T-helper 2 cell treated with Interferon-gamma antibody and Interleukin-4, amounts not matched to agents 5 μg/mL and 100 μg/mL, for 36 hours (primary cell): ENCODE data around the gene GPC6.

Experiments used
- DNase-seq: peaks from one replicate; pipeline ENCODE4 v3.0.0; 2021; ENCODE audit warnings: low spot score
- H3K27ac Mint-ChIP-seq: one replicate; pipeline ENCODE4 v1.8.0; 2021; ENCODE audit warnings: mild to moderate bottlenecking, mixed read lengths
- H3K27me3 Mint-ChIP-seq: one replicate; pipeline ENCODE4 v1.8.0; 2021; ENCODE audit warnings: low read depth, mixed read lengths
- H3K36me3 Mint-ChIP-seq: one replicate; pipeline ENCODE4 v1.8.0; 2021; ENCODE audit warnings: low read depth, mixed read lengths
- H3K4me1 Mint-ChIP-seq: one replicate; pipeline ENCODE4 v1.8.0; 2021; ENCODE audit warnings: low read depth, mixed read lengths
- H3K4me3 Mint-ChIP-seq: one replicate; pipeline ENCODE4 v1.8.0; 2022; ENCODE audit warnings: mild to moderate bottlenecking, moderate library complexity, mixed read lengths
- H3K9me3 Mint-ChIP-seq: one replicate; pipeline ENCODE4 v1.8.0; 2021; ENCODE audit warnings: mixed read lengths

GPC6 gene

GRCh38 chr13:93834051-93834450, 607.4 kb downstream of the GPC6 start:
- no peak overlapping the region for H3K27ac Mint-ChIP-seq
- no peaks in the 10 kb centered on the region for H3K36me3 Mint-ChIP-seq
- no peaks in the 10 kb centered on the region for H3K27me3 Mint-ChIP-seq
- no peaks in the 10 kb centered on the region for H3K9me3 Mint-ChIP-seq
- no peak for DNase-seq
- no peak overlapping the region for H3K4me3 Mint-ChIP-seq
- H3K4me1 Mint-ChIP-seq: no peaks in the 10 kb centered on the region

GRCh38 chr13:93843082-93843481, 616.5 kb downstream of the GPC6 start:
- Mint-ChIP-seq H3K4me3 (no peak overlapping the region), H3K9me3 (no peaks in the 10 kb centered on the region), H3K4me1 (no peaks in the 10 kb centered on the region), H3K27ac (no peak overlapping the region), H3K27me3 (no peaks in the 10 kb centered on the region), H3K36me3 (no peaks in the 10 kb centered on the region)
- DNase-seq: no peak

- H3K4me1 Mint-ChIP-seq: no peaks in the 10 kb centered on the region
- no peaks in the 10 kb centered on the region for H3K9me3 Mint-ChIP-seq
- DNase-seq: no peak
- no peak overlapping the region for H3K4me3 Mint-ChIP-seq
- H3K27me3 Mint-ChIP-seq: no peaks in the 10 kb centered on the region
- no peaks in the 10 kb centered on the region for H3K36me3 Mint-ChIP-seq
- no peak overlapping the region for H3K27ac Mint-ChIP-seq
Measured at GRCh38 chr13:93847162-93847561, 620.6 kb downstream of the GPC6 start.

GRCh38 chr13:93848247-93848646, 621.6 kb downstream of the GPC6 start:
- Mint-ChIP-seq H3K36me3 (no peaks in the 10 kb centered on the region), H3K9me3 (no peaks in the 10 kb centered on the region), H3K27me3 (no peaks in the 10 kb centered on the region), H3K4me3 (no peak overlapping the region), H3K27ac (no peak overlapping the region), H3K4me1 (no peaks in the 10 kb centered on the region)
- no peak for DNase-seq

- Mint-ChIP-seq H3K4me1 (no peaks in the 10 kb centered on the region), H3K9me3 (no peaks in the 10 kb centered on the region), H3K27me3 (no peaks in the 10 kb centered on the region), H3K4me3 (no peak overlapping the region), H3K27ac (no peak overlapping the region), H3K36me3 (no peaks in the 10 kb centered on the region)
- DNase-seq: no peak
Measured at GRCh38 chr13:93851236-93851635, 624.6 kb downstream of the GPC6 start.

- Mint-ChIP-seq H3K4me3 (no peak overlapping the region), H3K27me3 (no peaks in the 10 kb centered on the region), H3K27ac (no peak overlapping the region), H3K4me1 (no peaks in the 10 kb centered on the region), H3K9me3 (no peaks in the 10 kb centered on the region), H3K36me3 (no peaks in the 10 kb centered on the region)
- DNase-seq: no peak
Measured at GRCh38 chr13:93853912-93854311, 627.3 kb downstream of the GPC6 start.

GRCh38 chr13:93857126-93857525, 630.5 kb downstream of the GPC6 start:
- Mint-ChIP-seq H3K27me3 (no peaks in the 10 kb centered on the region), H3K36me3 (no peaks in the 10 kb centered on the region), H3K27ac (no peak overlapping the region), H3K9me3 (no peaks in the 10 kb centered on the region), H3K4me3 (no peak overlapping the region), H3K4me1 (no peaks in the 10 kb centered on the region)
- no peak for DNase-seq

GRCh38 chr13:93859716-93860115, 633.1 kb downstream of the GPC6 start:
- DNase-seq: no peak
- H3K9me3 Mint-ChIP-seq: no peaks in the 10 kb centered on the region
- H3K36me3 Mint-ChIP-seq: no peaks in the 10 kb centered on the region
- no peaks in the 10 kb centered on the region for H3K27me3 Mint-ChIP-seq
- H3K4me3 Mint-ChIP-seq: no peak overlapping the region
- no peaks in the 10 kb centered on the region for H3K4me1 Mint-ChIP-seq
- no peak overlapping the region for H3K27ac Mint-ChIP-seq

- Mint-ChIP-seq H3K4me1 (no peaks in the 10 kb centered on the region), H3K27ac (no peak overlapping the region), H3K9me3 (no peaks in the 10 kb centered on the region), H3K27me3 (no peaks in the 10 kb centered on the region), H3K36me3 (no peaks in the 10 kb centered on the region), H3K4me3 (no peak overlapping the region)
- DNase-seq: no peak
Measured at GRCh38 chr13:93861818-93862217, 635.2 kb downstream of the GPC6 start.

- H3K36me3 Mint-ChIP-seq: no peaks in the 10 kb centered on the region
- H3K4me3 Mint-ChIP-seq: no peak overlapping the region
- H3K4me1 Mint-ChIP-seq: no peaks in the 10 kb centered on the region
- H3K9me3 Mint-ChIP-seq: no peaks in the 10 kb centered on the region
- no peak overlapping the region for H3K27ac Mint-ChIP-seq
- no peaks in the 10 kb centered on the region for H3K27me3 Mint-ChIP-seq
- DNase-seq: no peak
Measured at GRCh38 chr13:93862259-93862658, 635.7 kb downstream of the GPC6 start.

GRCh38 chr13:93865235-93865634, 638.6 kb downstream of the GPC6 start:
- DNase-seq: no peak
- Mint-ChIP-seq H3K4me1 (no peaks in the 10 kb centered on the region), H3K36me3 (no peaks in the 10 kb centered on the region), H3K9me3 (no peaks in the 10 kb centered on the region), H3K4me3 (no peak overlapping the region), H3K27ac (no peak overlapping the region), H3K27me3 (no peaks in the 10 kb centered on the region)

- no peak overlapping the region for H3K27ac Mint-ChIP-seq
Measured at GRCh38 chr13:93867481-93867880, 640.9 kb downstream of the GPC6 start.

GRCh38 chr13:93872376-93872775, 645.8 kb downstream of the GPC6 start:
- H3K4me3 Mint-ChIP-seq: no peak overlapping the region
- no peak overlapping the region for H3K27ac Mint-ChIP-seq
- no peaks in the 10 kb centered on the region for H3K4me1 Mint-ChIP-seq
- no peaks in the 10 kb centered on the region for H3K27me3 Mint-ChIP-seq
- no peaks in the 10 kb centered on the region for H3K9me3 Mint-ChIP-seq
- no peak for DNase-seq
- H3K36me3 Mint-ChIP-seq: no peaks in the 10 kb centered on the region

More at GRCh38 chr13:93867481-93867880, 640.9 kb downstream of the GPC6 start:
- no peak for DNase-seq
- Mint-ChIP-seq H3K36me3 (no peaks in the 10 kb centered on the region), H3K4me3 (no peak overlapping the region), H3K4me1 (no peaks in the 10 kb centered on the region), H3K9me3 (no peaks in the 10 kb centered on the region), H3K27me3 (no peaks in the 10 kb centered on the region)

GRCh38 chr13:93872786-93873347, 646.3 kb downstream of the GPC6 start:
- no peak overlapping the region for H3K27ac Mint-ChIP-seq
- no peak for DNase-seq
- H3K4me3 Mint-ChIP-seq: no peak overlapping the region
- H3K4me1 Mint-ChIP-seq: no peaks in the 10 kb centered on the region
- H3K9me3 Mint-ChIP-seq: no peaks in the 10 kb centered on the region
- no peaks in the 10 kb centered on the region for H3K36me3 Mint-ChIP-seq
- no peaks in the 10 kb centered on the region for H3K27me3 Mint-ChIP-seq

GRCh38 chr13:93875547-93875946, 648.9 kb downstream of the GPC6 start:
- peaks cover 4% of the 10 kb centered on the region for H3K9me3 Mint-ChIP-seq
- no peak overlapping the region for H3K4me3 Mint-ChIP-seq
- no peaks in the 10 kb centered on the region for H3K36me3 Mint-ChIP-seq
- no peak overlapping the region for H3K27ac Mint-ChIP-seq
- H3K4me1 Mint-ChIP-seq: no peaks in the 10 kb centered on the region
- H3K27me3 Mint-ChIP-seq: no peaks in the 10 kb centered on the region
- DNase-seq: no peak
